ENCODE data around the gene DNAI4. TPM values are rescaled to one million over a fixed set of nuclear protein-coding genes. Genes with fewer than 3 reads are reported as not detected.

The DNAI4 gene
- total RNA-seq, 2 donors from 2014 or later, result 4.6 to 6.7 TPM

DNA sequence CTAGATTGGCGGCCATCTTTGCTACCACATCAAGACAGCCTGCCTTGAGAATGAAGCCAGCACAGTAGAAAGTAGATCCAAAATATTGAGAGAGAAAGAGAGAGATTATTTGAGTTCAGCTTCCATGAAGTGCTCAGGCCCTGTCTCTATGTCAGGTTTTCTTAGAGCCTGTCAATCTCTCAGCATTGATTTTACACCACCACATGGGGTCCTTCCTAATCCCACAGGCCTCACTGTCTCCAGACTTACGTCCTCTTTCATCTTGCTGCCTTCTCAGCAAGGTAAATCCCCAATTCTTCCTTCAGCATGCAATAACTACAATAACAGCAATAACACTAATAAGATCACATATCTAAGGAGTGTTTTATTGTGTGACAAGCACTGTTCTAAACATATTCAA, 151.4 kb downstream of the DNAI4 start:
- Histone ChIP-seq H3K4me1 (ENCODE audit: control insufficient read depth, insufficient read depth, low read length) (no peaks in the 10 kb centered on the region), H3K27ac (ENCODE audit: low read depth, low read length) (no peak overlapping the region), H3K9ac (ENCODE audit: extremely low read depth, low read length, poor library complexity, severe bottlenecking) (no peak overlapping the region), H3K36me3 (ENCODE audit: control insufficient read depth, insufficient read depth, low read length) (no peaks in the 10 kb centered on the region), H3K9me3 (ENCODE audit: control insufficient read depth, low read length) (no peaks in the 10 kb centered on the region), H3K4me3 (ENCODE audit: low read length) (no peak overlapping the region), H3K27me3 (ENCODE audit: control insufficient read depth, insufficient read depth, low read length, poor library complexity, severe bottlenecking) (peaks cover 4% of the 10 kb centered on the region)
- no peaks in the 10 kb centered on the region for H3K36me3 Mint-ChIP-seq (ENCODE audit: low read depth)
- no peaks in the 10 kb centered on the region for H3K9me3 Mint-ChIP-seq
- no peak overlapping the region for H3K4me3 Mint-ChIP-seq
- H3K27ac Mint-ChIP-seq, result no peak overlapping the region
- peaks cover 12% of the 10 kb centered on the region for H3K4me1 Mint-ChIP-seq
- TF ChIP-seq, protein P1, sequence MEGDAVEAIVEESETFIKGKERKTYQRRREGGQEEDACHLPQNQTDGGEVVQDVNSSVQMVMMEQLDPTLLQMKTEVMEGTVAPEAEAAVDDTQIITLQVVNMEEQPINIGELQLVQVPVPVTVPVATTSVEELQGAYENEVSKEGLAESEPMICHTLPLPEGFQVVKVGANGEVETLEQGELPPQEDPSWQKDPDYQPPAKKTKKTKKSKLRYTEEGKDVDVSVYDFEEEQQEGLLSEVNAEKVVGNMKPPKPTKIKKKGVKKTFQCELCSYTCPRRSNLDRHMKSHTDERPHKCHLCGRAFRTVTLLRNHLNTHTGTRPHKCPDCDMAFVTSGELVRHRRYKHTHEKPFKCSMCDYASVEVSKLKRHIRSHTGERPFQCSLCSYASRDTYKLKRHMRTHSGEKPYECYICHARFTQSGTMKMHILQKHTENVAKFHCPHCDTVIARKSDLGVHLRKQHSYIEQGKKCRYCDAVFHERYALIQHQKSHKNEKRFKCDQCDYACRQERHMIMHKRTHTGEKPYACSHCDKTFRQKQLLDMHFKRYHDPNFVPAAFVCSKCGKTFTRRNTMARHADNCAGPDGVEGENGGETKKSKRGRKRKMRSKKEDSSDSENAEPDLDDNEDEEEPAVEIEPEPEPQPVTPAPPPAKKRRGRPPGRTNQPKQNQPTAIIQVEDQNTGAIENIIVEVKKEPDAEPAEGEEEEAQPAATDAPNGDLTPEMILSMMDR (conservative IDR thresholded peaks at IDR 0.05), result no peak
- peak; percentile 71 for DNase-seq
- H3K27me3 Mint-ChIP-seq (ENCODE audit: insufficient read depth), result peaks cover 16% of the 10 kb centered on the region
- WGBS, 2 experiments (ENCODE audit: insufficient coverage in 1 of 2, insufficient read length in 1 of 2), result 68 to 83% methylated on average over 1 to 2 of the region's 2 CpGs

DNA sequence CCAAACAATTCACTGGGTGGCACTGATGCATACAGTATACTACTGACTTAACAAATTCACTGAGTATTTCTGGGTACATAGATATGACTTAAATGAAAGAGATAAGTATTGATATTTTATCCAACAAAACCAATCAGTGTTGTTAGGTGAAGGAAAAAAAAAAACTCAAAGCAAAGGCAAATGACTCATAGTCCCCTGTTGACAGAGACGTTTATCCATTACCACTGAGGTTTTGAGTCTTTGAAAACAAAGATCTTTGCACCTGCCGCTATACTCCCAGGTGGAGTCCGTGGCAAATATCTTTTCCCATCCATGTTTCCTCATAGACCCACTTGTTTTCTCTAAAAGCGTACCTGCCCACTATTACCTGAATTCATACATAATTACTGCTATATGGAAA, 154.0 kb downstream of the DNAI4 start:
- Mint-ChIP-seq H3K9me3 (no peaks in the 10 kb centered on the region), H3K4me3 (no peak overlapping the region), H3K4me1 (peaks cover 12% of the 10 kb centered on the region), H3K27me3 (ENCODE audit: insufficient read depth) (peaks cover 14% of the 10 kb centered on the region), H3K27ac (no peak overlapping the region), H3K36me3 (ENCODE audit: low read depth) (no peaks in the 10 kb centered on the region)
- H3K4me3 ChIP-seq (ENCODE audit: low read length), result no peak overlapping the region
- H3K36me3 ChIP-seq (ENCODE audit: control insufficient read depth, insufficient read depth, low read length), result no peaks in the 10 kb centered on the region
- no peaks in the 10 kb centered on the region for H3K4me1 ChIP-seq (ENCODE audit: control insufficient read depth, insufficient read depth, low read length)
- WGBS, 2 experiments (ENCODE audit: insufficient coverage in 1 of 2, insufficient read length in 1 of 2), result 77 to 83% methylated on average over 2 to 4 of the region's 4 CpGs
- no peak for DNase-seq
- H3K27ac ChIP-seq (ENCODE audit: low read depth, low read length), result no peak overlapping the region
- H3K27me3 ChIP-seq (ENCODE audit: control insufficient read depth, insufficient read depth, low read length, poor library complexity, severe bottlenecking), result peaks cover 4% of the 10 kb centered on the region
- TF ChIP-seq, protein P1 (conservative IDR thresholded peaks at IDR 0.05), result no peak
- H3K9ac ChIP-seq (ENCODE audit: extremely low read depth, low read length, poor library complexity, severe bottlenecking), result no peak overlapping the region
- H3K9me3 ChIP-seq (ENCODE audit: control insufficient read depth, low read length), result no peaks in the 10 kb centered on the region

DNA sequence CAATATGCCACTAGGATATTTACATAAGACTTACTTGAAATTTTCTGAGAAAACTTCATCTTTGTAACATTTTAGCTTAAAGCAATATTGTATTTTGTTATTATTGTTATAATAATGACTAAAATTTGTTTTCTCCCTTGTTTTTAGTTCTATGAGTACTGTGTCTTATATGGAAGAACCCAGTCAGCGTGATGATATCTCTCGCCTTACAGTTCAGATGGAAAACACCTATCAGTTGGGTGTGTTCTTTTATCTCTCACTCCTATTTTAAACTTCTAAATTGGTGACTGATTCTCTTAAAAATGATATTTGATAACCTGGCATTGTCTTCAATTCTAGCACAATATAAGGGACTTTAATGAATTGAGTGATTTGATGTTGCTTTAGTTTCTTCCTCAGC, 154.4 kb downstream of the DNAI4 start:
- H3K4me1 ChIP-seq (ENCODE audit: control insufficient read depth, insufficient read depth, low read length), result no peaks in the 10 kb centered on the region
- Mint-ChIP-seq H3K4me1 (peaks cover 12% of the 10 kb centered on the region), H3K27me3 (ENCODE audit: insufficient read depth) (peaks cover 12% of the 10 kb centered on the region), H3K36me3 (ENCODE audit: low read depth) (no peaks in the 10 kb centered on the region), H3K4me3 (no peak overlapping the region), H3K27ac (no peak overlapping the region), H3K9me3 (no peaks in the 10 kb centered on the region)
- H3K27me3 ChIP-seq (ENCODE audit: control insufficient read depth, insufficient read depth, low read length, poor library complexity, severe bottlenecking), result peaks cover 4% of the 10 kb centered on the region
- H3K9me3 ChIP-seq (ENCODE audit: control insufficient read depth, low read length), result no peaks in the 10 kb centered on the region
- 91 to 100% methylated on average over 2 of the region's 2 CpGs for WGBS, 2 experiments (ENCODE audit: insufficient coverage in 1 of 2, insufficient read length in 1 of 2)
- H3K4me3 ChIP-seq (ENCODE audit: low read length), result no peak overlapping the region
- no peak for DNase-seq
- H3K27ac ChIP-seq (ENCODE audit: low read depth, low read length), result no peak overlapping the region
- TF ChIP-seq, protein P1 (conservative IDR thresholded peaks at IDR 0.05), result no peak
- H3K9ac ChIP-seq (ENCODE audit: extremely low read depth, low read length, poor library complexity, severe bottlenecking), result no peak overlapping the region
- no peaks in the 10 kb centered on the region for H3K36me3 ChIP-seq (ENCODE audit: control insufficient read depth, insufficient read depth, low read length)
